Adrenal gland (tissue), 12 donors: ENCODE data around the gene NEUROD1. TPM values are rescaled to one million over a fixed set of nuclear protein-coding genes. Genes with fewer than 3 reads are reported as not detected.

Source experiments
- DNase-seq, 7 donors: peaks; one replicate each; pipeline ENCODE4 v3.0.0-alpha.2; 2019 to 2020
- H3K27ac ChIP-seq, 5 donors: fragments of 200-600 bp; sonication (generic) in 4 of 5; 1 replicate in 3 of 5; 2 replicates in 2 of 5; pipeline versions ENCODE4 v1.5.1 to v1.8.0; 2016 to 2020; ENCODE audit warnings: mild to moderate bottlenecking in 1 of 5
- H3K27me3 ChIP-seq: fragments of 200-600 bp; 2 replicates; pipeline ENCODE4 v1.8.0; 2021
- H3K36me3 ChIP-seq, 2 donors: fragments of 200-600 bp; replicated peaks in 1 of 2; 1 replicate in 1 of 2; 2 replicates in 1 of 2; pipeline versions ENCODE4 v1.5.1 to v1.8.0; 2018 to 2022
- H3K4me1 ChIP-seq, 2 donors: fragments of 200-600 bp; replicated peaks in 1 of 2; 1 replicate in 1 of 2; 2 replicates in 1 of 2; pipeline versions ENCODE4 v1.5.1 to v1.8.0; 2018 to 2021
- H3K4me3 ChIP-seq, 4 donors: fragments of 200-600 bp; sonication (generic) in 3 of 4; one replicate each; pipeline ENCODE4 v1.5.1; 2016 to 2018
- H3K9me3 ChIP-seq, 3 donors: fragments of 200-600 bp; sonication (generic) in 1 of 3; replicated peaks in 1 of 3; 1 replicate in 2 of 3; 2 replicates in 1 of 3; pipeline versions ENCODE4 v1.5.1 to v1.8.0; 2016 to 2021
- CTCF ChIP-seq, 6 experiments: fragments of 450-650 bp in 4 of 6; fragments of 200-600 bp in 2 of 6; sonication (generic) in 1 of 6; IDR thresholded peaks; 1 replicate in 5 of 6; 2 replicates in 1 of 6; pipeline versions ENCODE4 v1.5.1 to v1.8.0; 2016 to 2021; ENCODE audit warnings: antibody characterized with exemption in 6 of 6, mild to moderate bottlenecking in 2 of 6, moderate library complexity in 1 of 6
- POLR2A ChIP-seq, 2 donors: fragments of 450-650 bp; IDR thresholded peaks; one replicate each; pipeline ENCODE4 v1.6.1; 2017; ENCODE audit warnings: antibody characterized with exemption in 2 of 2, mild to moderate bottlenecking in 2 of 2, moderate library complexity in 1 of 2
- WGBS, 4 donors: extraction: QIAGEN DNeasy Blood & Tissue Kit in 2 of 4; methylation state at CpG; one replicate each; pipeline versions ENCODE4 v1.1.5 to v1.1.7; 2013 to 2017; 5-methylcytosine and 5-hydroxymethylcytosine counted together
- intact Hi-C, 2 donors: fragments of 100-400 bp; cut with DNase I; formaldehyde crosslinking; loops; one replicate each; pipeline versions ENCODE4 v1.14.1 to v1.15.0; 2022 to 2023
- polyA plus RNA-seq, 3 donors: library from polyadenylated mRNA; stranded (reverse); fragments of 200-250 nt in 2 of 3; fragments of 350-450 nt in 1 of 3; fragmentation: Illumina TruSeq in 1 of 3; extraction: RNeasy Lipid Tissue Mini Kit (QIAGEN cat#74804) in 1 of 3; gene quantifications; one replicate each; pipeline ENCODE4 v1.2.3, GENCODE V29; 2013 to 2014
- total RNA-seq, 9 donors: library from RNA; depleted of rRNA in 4 of 9; stranded (reverse); fragments of >200 nt in 4 of 9; fragments of 120-200 nt in 1 of 9; fragmentation: NEBNext Ultra II Directional in 1 of 9; extraction: Animal tissue kit (Norgen Biotek cat#: 25700) in 1 of 9; gene quantifications; one replicate each; pipeline versions ENCODE4 v1.1.0 to v1.2.4, GENCODE V29; 2013 to 2023
- donor health status: healthy with polysubstance abuse.
- donor health status: Bipolar disorder and iron deficiency.
- donor health status: DM: yes; HTN: yes; CAD: no.
- donor health status: DM: no; HTN: no; CAD: no.
- donor health status: DM: no; HTN: no; CAD: no.
- donor health status: DM: yes; HTN: yes; CAD: no.

Gene NEUROD1
- total and polyA plus RNA-seq, 12 donors, result not detected

GRCh38 chr2:181667234-181667633 lies 13.1 kb downstream of the NEUROD1 start:
- Histone ChIP-seq H3K9me3 (no peaks in the 10 kb centered on the region), H3K4me3 (no peak overlapping the region), H3K36me3 (no peaks in the 10 kb centered on the region), H3K27me3 (no peaks in the 10 kb centered on the region), H3K27ac (no peak overlapping the region), H3K4me1 (no peaks in the 10 kb centered on the region)
- WGBS, 4 donors, result 47 to 62% (median 53%) methylated on average over 1 of the region's 1 CpG
- intact Hi-C loops, result no loop called here
- DNase-seq, result no peak
- TF ChIP-seq CTCF (IDR thresholded peaks at IDR 0.05), result no peak
- TF ChIP-seq POLR2A (IDR thresholded peaks at IDR 0.05), result no peak

- intact Hi-C loops, result no loop called here
- H3K9me3 ChIP-seq, result no peaks in the 10 kb centered on the region
- no peak for TF ChIP-seq CTCF (IDR thresholded peaks at IDR 0.05)
- no peak for TF ChIP-seq POLR2A (IDR thresholded peaks at IDR 0.05)
- no peak for DNase-seq
- peaks cover 0 to 1% of the 10 kb centered on the region in 2 donors for H3K4me1 ChIP-seq
- WGBS, 4 donors, result 84 to 94% (median 88%) methylated on average over 2 of the region's 2 CpGs
- peaks cover 8% of the 10 kb centered on the region for H3K27me3 ChIP-seq
- H3K4me3 ChIP-seq, result no peak overlapping the region
- H3K36me3 ChIP-seq, result no peaks in the 10 kb centered on the region
- no peak overlapping the region for H3K27ac ChIP-seq
Measured at GRCh38 chr2:181662287-181662686, 18.0 kb downstream of the NEUROD1 start.

- Histone ChIP-seq H3K27ac (no peak overlapping the region), H3K36me3 (no peaks in the 10 kb centered on the region), H3K4me1 (peaks cover 0 to 9% of the 10 kb centered on the region in 2 donors), H3K9me3 (no peaks in the 10 kb centered on the region), H3K27me3 (peaks cover 11% of the 10 kb centered on the region), H3K4me3 (no peak overlapping the region)
- no peak for DNase-seq
- no peak for TF ChIP-seq POLR2A (IDR thresholded peaks at IDR 0.05)
- no peak for TF ChIP-seq CTCF (IDR thresholded peaks at IDR 0.05)
- 51 to 58% (median 55%) methylated on average over 3 of the region's 3 CpGs for WGBS, 4 donors
- intact Hi-C loops, result no loop called here
Measured at GRCh38 chr2:181660181-181660580, 20.1 kb downstream of the NEUROD1 start.

- Histone ChIP-seq H3K27ac (no peak overlapping the region), H3K4me1 (peaks cover 0 to 9% of the 10 kb centered on the region in 2 donors), H3K9me3 (no peaks in the 10 kb centered on the region), H3K36me3 (no peaks in the 10 kb centered on the region), H3K27me3 (peaks cover 11% of the 10 kb centered on the region), H3K4me3 (no peak overlapping the region)
- no peak for TF ChIP-seq POLR2A (IDR thresholded peaks at IDR 0.05)
- TF ChIP-seq CTCF (IDR thresholded peaks at IDR 0.05), result no peak
- intact Hi-C loops, result no loop called here
- no peak for DNase-seq
- 66 to 74% (median 71%) methylated on average over 4 of the region's 4 CpGs for WGBS, 4 donors
Measured at GRCh38 chr2:181658444-181658843, 21.9 kb downstream of the NEUROD1 start.
